HG02678 (cell line): ENCODE results near the gene ELP4.

ENCODE experiments used
- ATAC-seq: cut with Tn5 transposase; IDR thresholded peaks from one replicate; pipeline ENCODE4 v1.9.1; 2021; ENCODE audit warnings: mild to moderate bottlenecking, moderate library complexity; ENCODE audit not compliant: unreplicated experiment

ELP4 gene

GRCh38 chr11:31808721-31809540 lies 299.4 kb downstream of the ELP4 start:
- no peak for ATAC-seq

- no peak for ATAC-seq
Measured at GRCh38 chr11:31809541-31809856, 299.9 kb downstream of the ELP4 start.

- ATAC-seq, result no peak
Measured at GRCh38 chr11:31809857-31810778, 300.6 kb downstream of the ELP4 start.

- peak; percentile 53 for ATAC-seq
Measured at GRCh38 chr11:31810779-31811647, 301.4 kb downstream of the ELP4 start, which contains the start of gene PAX6. PAX6 (minus strand) TSS chr11:31811322; CDS start chr11:31806411, 4,911 bp downstream.

GRCh38 chr11:31812383-31813381 lies 303.1 kb downstream of the ELP4 start:
- ATAC-seq, result no peak

- ATAC-seq, result no peak
Measured at GRCh38 chr11:31813391-31814175, 304.0 kb downstream of the ELP4 start.

GRCh38 chr11:31814176-31814868 lies 304.8 kb downstream of the ELP4 start:
- no peak for ATAC-seq

- ATAC-seq, result no peak
Measured at GRCh38 chr11:31815711-31816467, 306.3 kb downstream of the ELP4 start.

GRCh38 chr11:31816468-31817053 lies 307.0 kb downstream of the ELP4 start:
- no peak for ATAC-seq

GRCh38 chr11:31817054-31817620 lies 307.6 kb downstream of the ELP4 start:
- no peak for ATAC-seq

GRCh38 chr11:31817621-31818424 lies 308.3 kb downstream of the ELP4 start:
- no peak for ATAC-seq

GRCh38 chr11:31818425-31818755 lies 308.8 kb downstream of the ELP4 start:
- ATAC-seq, result no peak

GRCh38 chr11:31818874-31819331 lies 309.3 kb downstream of the ELP4 start:
- ATAC-seq, result no peak

- no peak for ATAC-seq
Measured at GRCh38 chr11:31819621-31820437, 310.3 kb downstream of the ELP4 start.

- ATAC-seq, result no peak
Measured at GRCh38 chr11:31820438-31820818, 310.9 kb downstream of the ELP4 start.
